ENCODE data around the gene CAND2. TPM values are rescaled to one million over a fixed set of nuclear protein-coding genes. Genes with fewer than 3 reads are reported as not detected.

CAND2 gene
- total and polyA plus RNA-seq, 4 donors, result 0.38 to 1.6 (median 0.92) TPM

GRCh38 chr3:12758025-12758781 lies 38.3 kb upstream of the CAND2 start:
- Histone ChIP-seq H3K4me3 (ENCODE audit: low read depth in 1 of 3, low read length in 3 of 3) (no peak overlapping the region), H3K27ac (ENCODE audit: low read depth in 1 of 2, low read length in 2 of 2) (no peak overlapping the region), H3K4me1 (ENCODE audit: control insufficient read depth in 4 of 4, insufficient read depth in 4 of 4, low read length in 3 of 4) (no peaks in the 10 kb centered on the region), H3K9ac (ENCODE audit: low read depth in 1 of 2, low read length in 2 of 2) (no peak overlapping the region), H3K36me3 (ENCODE audit: control insufficient read depth in 4 of 4, insufficient read depth in 3 of 4, low read depth in 1 of 4, low read length in 3 of 4) (no peaks in the 10 kb centered on the region), H3K9me3 (ENCODE audit: control insufficient read depth in 4 of 4, low read length in 3 of 4) (no peaks in the 10 kb centered on the region), H3K27me3 (ENCODE audit: control insufficient read depth in 4 of 4, insufficient read depth in 4 of 4, low read length in 3 of 4) (no peaks in the 10 kb centered on the region)
- DNase-seq (ENCODE audit: low spot score), result no peak
- TF ChIP-seq YY1 (IDR thresholded peaks at IDR 0.05), result no peak
- TF ChIP-seq GABPA (IDR thresholded peaks at IDR 0.05 in 1 of 2, conservative IDR thresholded peaks at IDR 0.05 in 1 of 2), result no peak
- TF ChIP-seq RAD21 (IDR thresholded peaks at IDR 0.05), result no peak
- no peak for TF ChIP-seq NR2F2 (IDR thresholded peaks at IDR 0.05)
- 59% methylated on average over 5 of the region's 5 CpGs for WGBS

DNA sequence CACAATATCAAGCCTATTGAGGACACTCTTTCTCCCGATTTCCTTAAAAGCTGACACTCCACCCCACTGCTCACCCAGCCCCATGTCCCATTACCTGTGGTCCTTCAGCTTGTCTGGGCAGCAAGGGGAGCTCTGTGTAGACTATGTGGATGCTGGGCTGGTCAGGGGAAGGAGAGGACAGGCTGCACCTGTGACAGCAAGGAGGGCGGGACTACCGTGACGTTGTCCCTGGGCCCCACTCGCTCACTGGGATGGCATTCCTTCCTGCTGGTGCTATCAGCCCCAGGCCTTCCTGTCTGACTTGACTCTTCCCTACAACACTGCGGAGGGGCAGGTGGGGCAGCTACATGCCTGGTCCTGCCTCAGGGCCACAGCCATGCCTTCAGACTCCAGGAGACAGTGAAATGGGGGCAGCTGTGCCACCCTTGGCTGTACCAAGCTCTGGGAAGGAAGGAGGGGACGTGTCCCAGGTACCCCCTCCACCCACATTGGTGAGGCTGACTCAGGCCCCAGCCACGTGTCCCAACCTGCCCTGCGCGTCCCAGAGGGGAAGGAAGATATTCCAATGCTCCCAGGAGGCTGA lies 37.3 kb upstream of the CAND2 start, which contains the start of gene TMEM40:
Gene TMEM40, minus strand, starts transcription at position 163 of the 583 bp plus-strand sequence. CDS start 9,427 bp downstream, outside the sequence.
- H3K4me1 ChIP-seq (ENCODE audit: control insufficient read depth in 4 of 4, insufficient read depth in 4 of 4, low read length in 3 of 4), result no peaks in the 10 kb centered on the region
- no peak for DNase-seq (ENCODE audit: low spot score)
- H3K9ac ChIP-seq (ENCODE audit: low read depth in 1 of 2, low read length in 2 of 2), result no peak within 1 kb of the TSS
- no peak within 1 kb of the TSS for H3K27ac ChIP-seq (ENCODE audit: low read depth in 1 of 2, low read length in 2 of 2)
- H3K36me3 ChIP-seq (ENCODE audit: control insufficient read depth in 4 of 4, insufficient read depth in 3 of 4, low read depth in 1 of 4, low read length in 3 of 4), result no peaks in the 10 kb centered on the region
- no peaks in the 10 kb centered on the region for H3K9me3 ChIP-seq (ENCODE audit: control insufficient read depth in 4 of 4, low read length in 3 of 4)
- H3K4me3 ChIP-seq (ENCODE audit: low read depth in 1 of 3, low read length in 3 of 3), result no peak within 1 kb of the TSS
- H3K27me3 ChIP-seq (ENCODE audit: control insufficient read depth in 4 of 4, insufficient read depth in 4 of 4, low read length in 3 of 4), result no peaks in the 10 kb centered on the region
- 90% methylated on average over 10 of the region's 10 CpGs for WGBS
- TF ChIP-seq, protein P1, sequence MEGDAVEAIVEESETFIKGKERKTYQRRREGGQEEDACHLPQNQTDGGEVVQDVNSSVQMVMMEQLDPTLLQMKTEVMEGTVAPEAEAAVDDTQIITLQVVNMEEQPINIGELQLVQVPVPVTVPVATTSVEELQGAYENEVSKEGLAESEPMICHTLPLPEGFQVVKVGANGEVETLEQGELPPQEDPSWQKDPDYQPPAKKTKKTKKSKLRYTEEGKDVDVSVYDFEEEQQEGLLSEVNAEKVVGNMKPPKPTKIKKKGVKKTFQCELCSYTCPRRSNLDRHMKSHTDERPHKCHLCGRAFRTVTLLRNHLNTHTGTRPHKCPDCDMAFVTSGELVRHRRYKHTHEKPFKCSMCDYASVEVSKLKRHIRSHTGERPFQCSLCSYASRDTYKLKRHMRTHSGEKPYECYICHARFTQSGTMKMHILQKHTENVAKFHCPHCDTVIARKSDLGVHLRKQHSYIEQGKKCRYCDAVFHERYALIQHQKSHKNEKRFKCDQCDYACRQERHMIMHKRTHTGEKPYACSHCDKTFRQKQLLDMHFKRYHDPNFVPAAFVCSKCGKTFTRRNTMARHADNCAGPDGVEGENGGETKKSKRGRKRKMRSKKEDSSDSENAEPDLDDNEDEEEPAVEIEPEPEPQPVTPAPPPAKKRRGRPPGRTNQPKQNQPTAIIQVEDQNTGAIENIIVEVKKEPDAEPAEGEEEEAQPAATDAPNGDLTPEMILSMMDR (IDR thresholded peaks at IDR 0.05; ENCODE audit: low read depth, low read length, missing input control), result no peak
- TF ChIP-seq ZBTB33 (IDR thresholded peaks at IDR 0.05) (no peak), FOXA2 (IDR thresholded peaks at IDR 0.05) (no peak), GABPA (IDR thresholded peaks at IDR 0.05 in 1 of 2, conservative IDR thresholded peaks at IDR 0.05 in 1 of 2) (no peak), ATF3 (IDR thresholded peaks at IDR 0.05) (no peak), JUND (IDR thresholded peaks at IDR 0.05) (no peak), SP1 (IDR thresholded peaks at IDR 0.05) (no peak), HNF4A (conservative IDR thresholded peaks at IDR 0.05) (no peak)

All from liver (tissue), 9 donors.